ENCODE data around the gene PRKG1. TPM values are rescaled to one million over a fixed set of nuclear protein-coding genes. Genes with fewer than 3 reads are reported as not detected.

The PRKG1 gene
- total RNA-seq, 1 experiment from 2014 or later: 10.4 TPM

DNA sequence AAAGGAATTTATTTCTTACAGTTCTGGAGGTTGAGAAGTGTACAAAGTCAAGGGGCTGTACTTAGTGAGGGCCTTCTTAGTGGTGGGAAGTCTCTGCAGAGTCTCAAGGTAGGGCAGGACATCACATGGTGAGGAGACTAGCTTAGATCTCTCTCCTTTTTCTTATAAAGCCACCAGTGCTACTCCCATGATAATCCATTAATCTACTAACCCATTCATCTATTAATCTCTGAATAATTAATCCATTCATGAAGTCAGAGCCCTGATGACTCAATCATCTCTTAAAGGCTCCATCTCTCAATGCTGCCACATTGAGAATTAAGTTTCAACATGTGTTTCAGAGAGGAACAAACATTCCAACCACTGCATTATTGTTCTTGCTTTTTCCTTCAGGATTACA, 689.5 kb downstream of the PRKG1 start:
- no peak overlapping the region for H2AK5ac ChIP-seq (ENCODE audit: insufficient read length, low read length)
- no peak overlapping the region for H4K5ac ChIP-seq (ENCODE audit: insufficient read length, low read depth, low read length)
- no peak overlapping the region for H3K56ac ChIP-seq (ENCODE audit: insufficient read length, low read depth, low read length)
- no peak overlapping the region for H3K4ac ChIP-seq (ENCODE audit: low read depth, low read length)
- H3K4me1 Mint-ChIP-seq: peaks cover 11 to 16% of the 10 kb centered on the region in 2 experiments
- H3K4me3 Mint-ChIP-seq: no peak overlapping the region
- TF ChIP-seq CTCF (conservative IDR thresholded peaks at IDR 0.05): no peak
- H3K27me3 ChIP-seq (ENCODE audit: insufficient read depth, low read length): no peaks in the 10 kb centered on the region
- no peak overlapping the region for H3K27ac Mint-ChIP-seq
- H3K9me3 ChIP-seq (ENCODE audit: control insufficient read depth, low read depth, low read length): peaks cover 9% of the 10 kb centered on the region
- no peaks in the 10 kb centered on the region for H3K79me2 ChIP-seq (ENCODE audit: insufficient read depth, low read length)
- H4K8ac ChIP-seq (replicated peaks; ENCODE audit: insufficient read length, low read depth, low read length): no peak overlapping the region
- no peak overlapping the region for H2AFZ ChIP-seq (ENCODE audit: low read length)
- H2BK15ac ChIP-seq (ENCODE audit: low read depth, low read length): no peak overlapping the region
- H3K9me3 Mint-ChIP-seq: peaks cover 11 to 12% of the 10 kb centered on the region in 2 experiments
- no peak overlapping the region for H3K18ac ChIP-seq (ENCODE audit: insufficient read length, low read depth, low read length)
- H3K4me1 ChIP-seq (ENCODE audit: insufficient read depth, low read length): no peaks in the 10 kb centered on the region; the same call in 1 of the 2 replicates
- H2BK5ac ChIP-seq (ENCODE audit: insufficient read length, low read length): no peak overlapping the region
- no peaks in the 10 kb centered on the region for H3K79me1 ChIP-seq (ENCODE audit: insufficient read depth, low read depth, low read length, poor library complexity, severe bottlenecking)
- H3K9ac ChIP-seq (ENCODE audit: extremely low read depth, insufficient read length, low read length): no peak overlapping the region
- no peak overlapping the region for H3K4me2 ChIP-seq (ENCODE audit: insufficient read depth, insufficient read length, low read length)
- no peak overlapping the region for H3K14ac ChIP-seq (ENCODE audit: insufficient read depth, low read length)
- no peak for DNase-seq
- no peak overlapping the region for H4K91ac ChIP-seq (ENCODE audit: insufficient read length, low read depth, low read length)
- H3K36me3 Mint-ChIP-seq (ENCODE audit: insufficient read depth in 1 of 3, low read depth in 3 of 3): peaks cover 3 to 14% (median 9%) of the 10 kb centered on the region in 3 experiments; a peak in 5 of 7 replicates
- H4K20me1 ChIP-seq (ENCODE audit: control insufficient read depth, insufficient read depth, insufficient read length): no peaks in the 10 kb centered on the region
- no peak overlapping the region for H2BK120ac ChIP-seq (ENCODE audit: low read depth, low read length, poor library complexity, severe bottlenecking)
- no peak overlapping the region for H2BK12ac ChIP-seq (ENCODE audit: insufficient read length, low read depth, low read length)
- H2BK20ac ChIP-seq (ENCODE audit: low read depth, low read length, poor library complexity, severe bottlenecking): no peak overlapping the region
- H3K23ac ChIP-seq (ENCODE audit: insufficient read length, low read depth, low read length): no peak overlapping the region
- H3T11ph ChIP-seq (ENCODE audit: low read length): no peak overlapping the region
- H3K27ac ChIP-seq (ENCODE audit: insufficient read length, low read depth, low read length): no peak overlapping the region
- no peaks in the 10 kb centered on the region for H3K27me3 Mint-ChIP-seq (ENCODE audit: low read depth)
- no peaks in the 10 kb centered on the region for H3K23me2 ChIP-seq (ENCODE audit: insufficient read length, low read depth, low read length, poor library complexity, severe bottlenecking)

All from H9 (cell line).